ENCODE data around the gene ZNF407.
"Not testable (repeated sequence)": the region's sequence is repeated elsewhere in the genome, so short reads cannot be mapped to it uniquely, and the experiment has no call there.

ZNF407 gene

DNA sequence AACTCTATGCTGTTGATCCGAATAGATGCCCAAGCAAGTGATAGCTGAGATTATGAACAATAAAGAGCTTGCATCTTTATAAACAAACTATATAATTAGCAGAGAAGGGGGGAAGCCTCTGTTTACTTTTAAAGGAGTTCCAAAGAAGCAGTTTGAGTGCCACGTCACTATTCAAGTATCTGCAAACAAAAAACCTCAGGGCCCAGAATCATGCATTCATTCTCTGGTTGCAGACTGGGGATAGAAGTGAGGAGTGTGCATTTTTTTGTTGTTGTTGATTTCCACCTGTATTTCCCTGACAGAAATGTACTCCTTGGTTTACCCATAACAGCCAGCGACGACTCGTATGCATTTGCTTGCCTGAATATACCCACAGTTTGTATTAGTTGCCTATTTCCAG is 347.0 kb downstream of the ZNF407 start:
- DNase-seq: no peak

DNA sequence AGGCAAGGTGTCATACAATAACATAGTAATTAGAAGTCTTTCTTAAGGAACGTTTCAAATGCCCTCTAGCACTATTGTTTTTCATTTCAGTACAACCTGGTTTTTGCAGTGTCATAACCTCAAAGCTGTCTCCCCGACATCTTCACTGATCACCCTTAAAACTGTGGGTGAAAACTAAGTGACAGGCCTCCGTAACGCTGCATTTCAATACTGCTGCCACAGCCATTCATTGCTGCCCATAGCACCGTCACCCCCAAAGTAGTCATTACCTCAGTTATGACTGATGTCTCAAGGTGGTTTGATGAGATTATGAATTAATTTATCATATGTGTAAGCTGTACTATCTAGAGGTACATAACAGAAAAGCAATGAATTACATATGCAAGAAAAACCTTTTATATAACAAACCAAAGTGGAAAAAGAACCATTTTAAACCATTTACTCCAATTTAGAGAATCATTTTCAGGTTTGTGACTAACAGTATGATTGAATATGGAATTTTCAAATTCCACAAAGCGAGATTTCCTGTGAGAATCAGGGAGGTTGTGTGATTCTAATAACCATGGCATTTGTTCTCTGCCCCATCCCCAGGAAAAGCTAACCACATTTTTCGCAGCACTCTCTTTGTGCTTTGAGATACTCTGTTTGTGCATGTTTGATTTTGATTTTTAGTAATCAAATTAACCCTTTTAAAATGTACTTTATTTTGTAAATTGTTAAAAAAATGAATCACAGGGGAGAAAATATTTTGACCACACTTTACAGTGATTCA is 348.3 kb downstream of the ZNF407 start:
- no peak for DNase-seq

DNA sequence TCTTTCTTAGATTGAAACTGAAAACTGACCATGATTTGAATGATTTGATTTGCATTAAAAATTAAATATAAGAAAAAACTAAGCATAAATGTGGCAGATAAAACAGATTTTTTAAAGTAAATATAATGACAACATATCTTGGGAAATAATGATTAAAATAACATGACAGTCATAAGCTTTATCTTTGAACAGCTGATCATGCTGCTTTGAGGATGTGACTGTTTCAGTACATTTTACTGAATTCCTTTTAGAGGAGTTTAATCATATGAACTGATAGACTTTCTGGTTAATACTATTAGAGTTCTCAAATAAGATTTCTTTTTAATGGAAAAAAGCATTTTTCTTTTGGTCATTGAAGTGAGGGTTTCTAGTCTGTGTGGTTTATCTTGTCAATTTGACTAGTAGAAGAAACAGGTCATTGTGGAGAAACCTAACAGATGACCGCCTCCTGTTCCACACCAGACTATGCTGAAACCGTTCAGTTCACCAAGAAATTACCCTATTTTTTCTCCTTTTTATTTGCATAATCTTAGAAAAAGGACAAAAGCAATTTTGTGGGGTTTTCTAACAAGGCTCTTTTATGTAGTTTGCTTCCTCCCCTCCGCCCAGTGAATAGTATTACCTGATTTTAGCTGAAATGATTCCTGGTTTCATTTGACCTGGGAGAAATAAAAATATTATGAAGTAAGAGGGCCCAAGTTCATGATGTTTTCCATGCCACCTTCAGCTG is 349.1 kb downstream of the ZNF407 start:
- no peak for DNase-seq

DNA sequence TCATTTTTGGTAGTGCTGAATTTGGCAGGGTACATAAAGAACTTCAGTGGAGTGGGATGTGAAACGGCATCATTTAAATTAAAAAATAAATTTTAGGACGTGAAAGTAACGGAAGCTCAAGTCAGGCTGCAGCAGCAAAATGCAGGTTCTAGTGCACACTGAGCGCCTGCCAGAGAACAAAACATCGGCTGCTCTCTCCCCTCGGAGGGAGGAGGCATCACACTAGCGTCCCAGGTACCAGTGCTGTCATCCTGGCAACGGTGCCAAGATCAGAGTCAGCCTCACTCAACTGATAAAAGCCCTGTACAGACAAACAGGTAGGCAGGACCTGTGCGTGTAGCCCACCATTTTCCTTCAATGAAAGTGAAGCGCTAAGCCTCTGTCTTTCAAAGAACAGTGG is 349.7 kb downstream of the ZNF407 start:
- no peak for DNase-seq

DNA sequence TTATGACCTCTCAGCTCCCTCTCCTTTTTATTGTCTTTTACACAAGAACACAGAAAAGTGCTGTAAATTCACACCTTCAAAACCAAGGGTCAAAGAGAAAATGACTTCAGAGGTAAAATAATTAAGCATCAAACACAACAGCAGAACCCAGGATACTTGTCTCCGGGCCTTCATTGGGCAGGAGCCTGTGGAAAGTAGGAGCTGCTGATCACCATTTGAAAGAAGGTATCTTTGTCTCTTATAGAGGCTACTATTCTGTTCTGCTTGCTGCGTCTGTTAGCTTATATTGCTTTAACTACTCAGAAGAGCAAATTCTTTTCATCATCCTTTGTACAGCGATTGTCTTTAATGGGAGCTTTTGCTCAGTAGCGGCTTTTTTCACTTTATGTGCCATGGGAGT is 350.2 kb downstream of the ZNF407 start:
- DNase-seq: no peak

DNA sequence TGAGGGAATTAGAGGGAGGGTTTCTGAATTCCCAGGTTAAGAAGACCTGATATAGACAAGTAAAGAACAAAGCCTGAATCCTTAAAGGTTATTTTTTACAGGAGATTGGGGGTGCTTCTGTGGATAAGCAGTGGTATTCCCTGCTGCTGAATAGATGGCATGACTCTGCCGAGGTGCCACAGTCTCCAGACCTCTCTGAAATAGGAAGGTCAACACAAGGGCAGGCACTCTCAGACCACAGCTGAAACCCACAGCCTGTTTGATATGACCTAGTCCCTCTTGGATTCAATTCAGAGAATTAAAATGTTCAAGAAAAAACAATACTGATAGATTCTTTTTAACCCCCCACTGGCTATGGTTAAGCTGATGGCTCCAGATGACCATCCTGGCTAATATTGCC is 351.9 kb downstream of the ZNF407 start:
- DNase-seq: no peak

DNA sequence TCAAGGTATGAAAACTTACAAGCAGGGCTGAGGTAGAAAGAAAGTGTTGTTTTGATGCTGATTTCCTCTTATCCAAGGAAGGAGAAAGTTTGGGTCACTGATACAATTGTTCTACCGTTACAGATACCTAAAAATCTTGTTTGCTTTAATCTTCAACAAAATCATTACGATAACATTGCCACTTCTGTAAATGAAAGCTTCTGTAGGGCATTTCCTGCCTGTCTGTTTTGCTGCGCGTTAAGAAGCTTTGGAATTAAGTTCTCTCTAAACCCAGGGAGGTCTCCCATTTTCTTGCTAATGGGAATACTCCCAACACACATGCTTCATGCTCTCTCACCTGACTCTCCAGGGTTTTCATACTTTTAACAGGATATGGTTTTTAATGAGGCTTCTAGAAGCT is 352.8 kb downstream of the ZNF407 start:
- DNase-seq: no peak

DNA sequence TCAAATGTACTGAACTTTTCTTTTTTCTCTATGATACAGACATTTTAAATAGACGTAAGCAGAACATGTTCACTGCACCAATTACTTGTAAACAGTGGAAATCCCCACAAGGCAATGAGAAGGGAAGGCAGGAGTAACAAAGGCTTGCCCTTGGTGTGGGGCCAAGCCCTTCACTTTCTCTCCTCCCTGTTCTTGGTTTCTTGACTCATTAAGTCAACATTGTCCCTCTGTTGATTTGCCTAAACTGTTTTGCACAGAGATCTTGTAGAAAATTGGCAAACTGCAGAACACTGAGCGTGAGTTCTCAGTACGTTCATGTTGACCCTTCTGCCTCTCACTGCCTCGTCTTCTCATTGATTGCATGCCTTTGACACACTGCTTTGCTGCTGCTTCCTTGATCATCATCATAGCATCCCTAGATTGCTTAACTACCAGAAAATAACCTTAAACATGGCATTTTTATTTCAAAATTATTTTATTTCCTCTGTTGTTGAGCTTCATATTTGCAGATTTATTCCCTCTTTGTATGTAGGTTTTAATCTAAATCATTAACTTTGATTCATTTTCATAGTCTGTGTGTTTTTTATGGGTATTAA is 353.6 kb downstream of the ZNF407 start:
- DNase-seq: no peak

DNA sequence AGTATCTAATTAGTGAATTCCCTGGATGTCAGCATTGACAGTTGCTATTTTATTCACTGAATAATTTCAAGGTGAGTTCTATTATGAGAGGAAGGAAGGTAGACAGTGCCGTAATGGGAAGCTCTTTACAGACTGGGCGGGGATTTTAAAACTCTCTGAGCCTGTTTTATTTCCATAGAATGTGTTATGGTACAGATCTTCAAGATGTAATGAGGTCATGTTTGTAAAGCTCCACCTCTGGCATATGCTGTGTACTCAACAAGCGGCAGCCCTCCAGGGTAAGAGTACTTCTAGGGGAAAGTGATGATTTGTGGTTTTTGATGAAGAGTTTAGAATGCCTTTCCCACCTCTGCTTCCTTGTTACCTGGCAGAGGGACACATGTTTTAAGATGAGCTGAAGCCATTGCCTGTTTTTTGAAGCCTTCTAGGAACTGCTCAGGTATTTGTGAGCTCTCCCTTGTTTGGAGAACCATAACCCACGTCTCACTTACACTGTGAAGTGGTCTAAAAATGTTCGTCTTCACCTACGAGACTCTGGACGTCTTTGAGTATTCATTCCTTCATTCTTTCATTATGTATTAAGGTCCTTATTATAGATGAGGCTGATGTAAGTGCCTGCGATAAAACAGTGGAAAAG is 360.0 kb downstream of the ZNF407 start:
- no peak for DNase-seq

DNA sequence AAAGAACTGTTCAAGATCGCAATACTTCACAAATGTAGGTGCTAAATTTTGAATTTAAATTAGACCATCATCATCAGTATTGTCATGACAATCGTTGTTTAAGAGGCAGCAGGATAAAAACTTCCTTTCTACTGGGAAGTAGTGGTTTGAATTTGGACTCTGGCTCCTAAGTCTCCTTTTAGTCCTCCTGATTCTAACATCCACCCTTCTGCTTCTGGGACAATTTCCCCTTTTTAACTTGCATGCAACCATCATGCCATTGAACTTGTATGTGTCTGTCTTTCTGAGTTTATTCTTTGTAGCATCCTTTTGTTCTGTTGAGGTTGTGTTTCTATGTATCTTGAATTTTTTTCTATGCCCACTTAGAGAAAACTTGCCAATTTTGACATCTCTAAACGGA is 361.5 kb downstream of the ZNF407 start:
- DNase-seq: no peak

DNA sequence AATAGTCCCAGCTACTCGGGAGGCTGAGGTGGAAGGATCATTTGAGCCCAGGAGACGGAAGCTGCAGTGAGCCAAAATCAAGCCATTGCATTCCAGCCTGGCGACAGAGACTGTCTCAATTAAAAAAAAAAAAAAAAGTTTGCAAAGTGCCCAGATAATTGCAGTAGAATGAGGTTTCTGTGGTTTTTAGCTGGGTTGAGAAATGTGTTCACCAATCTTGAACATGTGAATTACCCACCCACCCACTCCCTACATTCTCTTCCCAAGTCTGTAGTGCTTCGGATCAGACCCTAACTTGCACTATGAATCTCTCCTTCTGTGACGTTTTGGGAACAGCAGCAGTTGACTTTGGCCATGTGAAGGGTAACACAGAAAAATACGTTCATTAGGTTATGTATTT is 363.9 kb downstream of the ZNF407 start:
- no peak for DNase-seq

DNA sequence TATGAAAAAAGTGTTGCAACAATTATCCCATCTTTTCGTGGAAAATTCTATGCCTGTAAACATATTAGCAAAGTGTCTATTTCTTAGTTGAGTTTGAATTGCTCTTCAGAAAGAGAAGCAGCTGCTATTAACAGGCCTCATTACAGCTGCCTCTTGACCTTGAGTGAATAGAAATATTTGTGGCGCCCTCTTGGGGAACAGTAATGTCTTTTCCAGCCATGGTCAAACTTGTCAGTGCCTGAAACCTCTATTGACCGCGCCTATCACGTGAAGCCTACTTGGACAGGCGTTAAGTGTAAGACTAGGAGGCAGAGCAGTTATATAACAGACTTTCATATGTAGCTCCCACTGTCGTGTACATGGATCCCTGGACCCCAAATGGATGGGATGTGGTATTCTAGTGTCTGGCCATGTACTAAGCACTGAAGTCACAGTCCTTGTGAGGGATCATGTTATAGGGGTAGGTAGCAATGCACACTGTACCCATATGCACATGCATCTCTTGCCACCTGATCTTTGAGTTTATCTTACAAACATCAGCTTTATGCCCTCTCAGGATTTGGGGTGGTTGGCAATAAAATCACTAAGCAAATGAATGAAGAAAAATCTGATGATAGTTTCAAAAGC is 366.3 kb downstream of the ZNF407 start:
- no peak for DNase-seq

DNA sequence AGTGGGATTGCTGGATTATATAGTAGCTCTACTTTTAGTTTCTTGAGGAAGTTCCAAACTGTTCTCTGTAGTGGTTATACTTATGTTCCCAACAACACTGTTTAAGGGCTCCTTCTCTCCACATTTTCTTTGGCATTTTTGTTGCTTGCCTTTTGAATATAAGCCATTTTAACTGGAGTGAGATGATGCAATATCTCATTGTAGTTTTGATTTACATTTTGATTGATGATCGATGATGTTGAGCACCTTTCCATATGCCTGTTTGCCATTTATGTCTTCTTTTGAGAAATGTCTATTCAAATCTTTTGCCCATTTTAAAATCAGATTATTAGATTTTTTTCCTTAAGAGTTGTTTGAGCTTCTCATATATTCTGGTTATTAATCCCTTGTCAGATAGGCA is 368.0 kb downstream of the ZNF407 start:
- no peak for DNase-seq

DNA sequence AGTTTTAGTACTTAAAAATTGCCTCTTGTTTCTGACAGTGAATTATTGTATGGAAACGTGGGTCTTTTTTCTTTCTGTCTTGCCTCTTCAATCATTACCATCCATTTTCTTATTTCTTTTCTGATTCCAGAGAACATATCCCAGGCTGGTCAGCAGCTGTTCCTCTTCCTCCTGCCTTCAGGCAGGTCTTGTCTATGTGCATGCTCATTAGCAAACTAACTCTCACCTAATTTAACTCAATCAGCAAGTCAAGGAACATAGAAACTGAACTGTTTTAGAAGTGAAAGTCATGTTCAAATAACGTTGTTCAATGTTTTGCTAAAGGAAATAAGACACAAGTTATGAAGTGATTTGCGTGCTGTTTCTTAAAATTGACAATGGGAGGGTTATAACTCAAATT is 369.8 kb downstream of the ZNF407 start:
- no peak for DNase-seq

DNA sequence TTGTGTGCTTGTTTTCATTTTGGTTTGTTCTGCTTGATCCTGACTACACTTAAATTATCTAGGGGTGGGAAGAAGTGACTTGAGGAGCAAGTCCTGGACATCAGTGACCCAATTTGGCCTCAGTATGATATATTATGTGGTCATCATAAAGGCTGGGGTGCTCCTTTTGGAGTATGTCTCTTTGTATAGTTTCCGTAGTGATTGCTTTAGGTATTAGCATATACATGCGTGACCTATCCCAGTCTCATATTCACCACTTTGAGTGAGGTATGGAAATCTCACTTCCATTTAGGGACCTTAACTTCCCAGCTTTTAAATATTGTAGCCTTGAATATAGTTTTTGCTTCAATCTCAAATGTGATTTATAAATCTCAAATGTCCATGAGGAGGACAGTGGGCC is 370.3 kb downstream of the ZNF407 start:
- no peak for DNase-seq

DNA sequence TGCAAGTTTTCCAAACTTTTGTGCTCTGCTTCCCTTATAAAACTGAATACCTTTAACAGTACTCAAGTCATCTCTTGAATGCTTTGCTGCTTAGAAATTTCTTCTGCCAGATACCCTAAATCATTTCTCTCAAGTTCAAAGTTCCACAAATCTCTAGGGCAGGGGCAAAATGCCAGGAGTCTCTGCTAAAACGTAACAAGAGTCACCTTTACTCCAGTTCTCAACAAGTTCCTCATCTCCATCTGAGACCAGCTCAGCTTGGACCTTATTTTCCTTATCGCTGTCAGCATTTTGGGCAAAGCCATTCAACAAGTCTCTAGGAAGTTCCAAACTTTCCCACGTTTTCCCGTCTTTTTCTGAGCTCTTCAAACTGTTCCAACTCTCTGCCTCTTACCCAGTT is 373.7 kb downstream of the ZNF407 start:
- DNase-seq: not testable (repeated sequence)

DNA sequence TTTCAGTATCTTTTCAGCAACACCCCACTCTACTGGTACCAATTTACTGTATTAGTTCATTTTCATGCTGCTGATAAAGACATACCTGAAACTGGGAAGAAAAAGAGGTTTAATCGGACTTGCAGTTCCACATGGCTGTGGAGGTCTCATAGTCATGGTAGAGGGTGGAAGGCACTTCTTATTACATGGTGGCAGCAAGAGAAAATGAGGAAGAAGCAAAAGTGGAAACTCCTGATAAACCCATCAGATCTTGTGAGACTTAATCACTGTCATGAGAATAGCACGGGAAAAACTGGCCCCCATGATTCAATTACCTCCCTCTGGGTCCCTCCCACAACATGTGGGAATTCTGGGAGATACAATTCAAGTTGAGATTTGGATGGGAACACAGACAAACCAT is 374.1 kb downstream of the ZNF407 start:
- not testable (repeated sequence) for DNase-seq

DNA sequence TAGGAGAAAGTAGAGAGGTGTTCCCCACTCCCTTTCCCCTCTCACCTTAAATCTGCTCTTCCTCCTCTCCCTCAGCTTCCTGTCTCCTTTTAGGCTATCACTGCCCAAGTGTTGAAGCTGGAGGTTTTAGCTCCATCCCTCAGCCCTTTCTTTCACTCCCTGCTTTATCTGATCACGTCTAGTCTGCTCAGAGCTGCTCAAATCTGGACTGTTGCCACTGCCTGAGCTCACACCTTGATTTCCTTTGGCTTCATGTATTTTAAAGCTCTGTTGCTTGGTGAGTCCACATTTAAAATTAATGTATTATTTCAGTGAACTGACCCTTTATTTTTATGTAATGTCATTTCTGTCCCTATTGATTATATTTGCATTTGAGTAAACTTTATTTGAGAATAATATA is 374.7 kb downstream of the ZNF407 start:
- DNase-seq: no peak

DNA sequence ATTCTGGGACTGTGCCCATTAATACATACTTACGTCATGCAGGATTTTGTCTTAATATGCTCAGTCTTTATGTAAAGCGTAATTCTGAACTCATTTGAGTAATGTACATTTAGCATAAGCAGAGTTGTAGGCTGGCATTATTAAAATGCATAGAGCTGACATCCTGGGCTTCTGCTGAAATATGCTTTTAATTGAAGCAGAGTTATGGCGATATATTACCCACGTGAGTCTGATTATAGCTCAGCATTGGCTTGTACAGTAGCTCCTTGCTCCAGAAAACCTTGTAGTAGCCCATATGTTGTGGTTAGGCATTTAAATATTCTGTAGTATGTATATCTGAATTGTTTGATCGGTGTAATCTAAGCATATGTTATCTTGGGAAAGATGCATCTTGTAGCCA is 377.3 kb downstream of the ZNF407 start:
- DNase-seq: no peak

DNA sequence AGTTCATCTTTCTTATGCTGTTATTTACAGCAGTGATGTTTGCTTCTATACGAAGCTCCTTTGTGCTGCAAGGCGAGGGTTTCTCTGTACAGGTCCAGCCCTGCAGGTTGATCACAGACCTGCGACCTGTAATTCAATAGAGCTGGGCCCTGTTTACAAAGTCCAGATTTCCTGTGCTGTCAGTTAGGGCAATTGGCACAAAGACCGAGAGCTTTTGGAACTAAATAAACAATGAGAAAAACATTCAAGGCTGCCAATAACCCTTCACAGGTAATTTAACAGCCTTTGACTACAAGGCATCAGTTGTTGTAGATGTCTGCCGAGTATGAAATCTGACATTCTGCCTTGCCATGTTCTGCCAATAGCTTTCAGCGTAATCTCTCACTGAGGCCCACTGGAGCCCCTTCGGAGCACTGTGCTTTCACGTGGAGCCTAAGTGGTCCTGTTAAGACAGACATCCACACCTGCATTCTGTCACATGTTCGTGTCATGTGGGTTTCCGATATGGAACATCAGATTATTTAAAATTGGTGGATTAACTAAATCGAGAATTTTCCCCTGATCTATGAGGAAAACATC is 378.8 kb downstream of the ZNF407 start:
- no peak for DNase-seq

DNA sequence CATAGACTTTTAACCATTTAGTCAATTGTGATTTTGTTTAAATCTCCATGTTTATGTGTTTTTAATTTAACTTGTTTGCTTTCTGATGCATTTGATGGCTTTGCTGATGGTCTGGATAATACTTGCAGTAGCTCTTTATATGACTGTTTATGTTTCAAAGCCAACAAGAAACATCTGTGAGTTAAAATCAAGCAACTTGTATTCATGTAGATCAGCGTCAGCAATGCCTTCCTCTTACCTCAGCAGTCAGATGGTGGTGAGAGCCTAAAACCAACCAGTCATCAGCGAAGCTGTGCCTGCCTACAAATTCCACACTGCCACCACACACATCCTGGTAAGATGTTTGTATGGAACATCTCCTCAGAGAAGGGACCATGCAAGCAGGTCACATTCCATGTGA is 379.4 kb downstream of the ZNF407 start:
- no peak for DNase-seq

DNA sequence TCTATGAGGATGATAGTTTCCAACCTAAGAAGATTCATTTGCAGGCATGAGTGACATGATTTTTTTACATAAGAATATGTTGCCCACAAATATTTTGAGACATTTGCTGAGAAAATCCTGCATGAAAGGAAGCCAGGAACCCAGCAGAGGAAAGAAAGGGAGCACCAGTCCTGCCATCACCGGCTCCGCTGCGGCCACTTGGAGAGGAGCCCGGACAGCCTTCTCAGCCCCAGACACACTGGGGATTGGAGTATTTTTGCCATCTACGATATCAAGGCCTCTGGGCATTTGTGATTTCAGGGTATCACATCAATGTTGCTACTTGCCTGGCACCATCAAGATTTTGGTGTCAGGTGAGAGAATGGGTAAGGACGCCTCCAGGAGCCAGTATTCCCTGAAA is 383.0 kb downstream of the ZNF407 start:
- DNase-seq: no peak

DNA sequence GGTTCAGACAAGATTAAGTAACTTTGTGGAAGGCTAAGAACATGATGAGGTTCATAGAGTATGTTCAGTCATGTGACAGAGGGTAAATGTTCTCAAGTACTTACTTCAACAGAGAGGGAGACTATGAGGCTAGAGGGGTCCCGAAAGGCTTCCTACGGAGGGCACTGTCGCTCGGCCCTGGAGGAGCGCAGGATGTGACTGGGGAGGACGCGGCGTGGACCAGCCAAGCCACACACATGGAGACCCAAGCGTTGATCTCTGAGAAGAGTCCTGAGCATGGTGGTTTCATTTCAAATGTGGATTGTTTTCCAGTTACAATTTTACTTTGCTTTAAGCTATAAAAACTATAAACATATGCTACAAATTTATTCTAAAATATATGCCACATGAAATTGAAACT is 383.8 kb downstream of the ZNF407 start:
- no peak for DNase-seq
